GM18526 (cell line): Measurements from ENCODE around the gene NXN.

Experiments used
- POLR2A ChIP-seq: IDR thresholded peaks from 3 replicates; pipeline ENCODE4 v1.6.1; 2011; ENCODE audit not compliant: insufficient read length; ENCODE audit errors: extremely low read depth

The NXN gene

GRCh38 chr17:1010586-1010985 is 31.0 kb upstream of the NXN start:
- TF ChIP-seq POLR2A: no peak

- no peak for TF ChIP-seq POLR2A
Measured at GRCh38 chr17:1010086-1010450, 30.5 kb upstream of the NXN start.

DNA sequence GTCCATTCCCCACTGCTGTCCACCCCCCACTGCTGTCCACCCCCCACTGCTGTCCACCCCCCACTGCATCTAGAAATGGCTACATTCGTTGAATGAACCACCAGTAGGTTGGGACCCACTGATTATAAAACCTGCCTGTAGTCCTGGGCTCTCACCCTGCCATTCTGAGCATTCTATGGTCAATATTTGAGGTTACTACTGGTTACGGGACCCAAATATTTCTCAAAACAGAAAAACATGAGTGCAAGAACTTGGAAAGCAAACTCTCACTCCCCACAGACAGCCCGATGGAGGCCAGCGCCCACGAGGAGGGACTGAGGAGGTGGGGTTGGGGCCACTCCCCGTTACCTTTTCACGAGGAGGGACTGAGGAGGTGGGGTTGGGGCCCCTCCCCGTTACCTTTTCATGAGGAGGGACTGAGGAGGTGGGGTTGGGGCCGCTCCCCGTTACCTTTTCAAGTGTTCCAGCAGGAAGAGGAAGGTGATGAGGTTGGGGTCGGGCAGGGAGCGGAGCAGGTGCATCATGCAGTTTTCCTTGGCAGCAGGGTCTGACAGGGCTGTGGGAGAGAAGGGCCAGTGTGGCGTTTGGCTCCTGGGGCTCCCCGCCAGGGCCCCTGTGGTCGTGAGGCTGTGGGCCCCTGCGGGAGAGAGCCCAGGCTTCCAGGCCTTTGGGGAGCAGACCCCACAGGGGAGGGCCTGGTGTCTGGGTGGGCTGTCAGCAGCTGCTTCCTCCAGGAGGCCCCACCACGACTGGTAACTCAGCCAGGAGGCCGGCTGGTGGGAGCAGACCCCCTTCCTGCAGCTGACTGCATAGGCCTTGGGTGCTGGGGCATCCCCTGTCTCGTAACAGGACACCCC is 29.9 kb upstream of the NXN start:
- TF ChIP-seq POLR2A: no peak

GRCh38 chr17:1008008-1008761 is 28.6 kb upstream of the NXN start:
- TF ChIP-seq POLR2A: no peak

- no peak for TF ChIP-seq POLR2A
Measured at GRCh38 chr17:1007310-1008007, 27.9 kb upstream of the NXN start.

DNA sequence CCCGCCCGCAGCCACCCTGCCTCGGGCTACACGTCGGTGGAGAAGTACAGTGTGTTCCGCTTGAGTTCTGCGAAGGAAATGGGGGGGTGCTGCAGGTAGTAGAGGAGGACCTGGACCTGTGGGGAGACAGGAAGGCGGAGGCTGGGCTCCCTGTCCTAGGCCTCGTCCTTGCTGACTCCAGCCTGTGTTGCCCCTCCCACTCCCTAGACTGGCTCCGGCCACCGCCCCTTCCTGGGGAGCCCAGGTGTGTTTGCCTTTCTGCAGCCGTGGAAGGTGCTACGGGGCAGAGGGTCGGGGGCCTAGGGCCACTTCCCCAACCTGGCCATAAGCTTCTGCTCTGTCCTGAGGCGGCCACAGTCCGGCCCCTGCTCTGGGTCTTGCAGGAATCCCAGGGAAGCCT is 26.5 kb upstream of the NXN start:
- no peak for TF ChIP-seq POLR2A

- TF ChIP-seq POLR2A: no peak
Measured at GRCh38 chr17:1005361-1005946, 25.9 kb upstream of the NXN start.

- TF ChIP-seq POLR2A: no peak
Measured at GRCh38 chr17:1004769-1005295, 25.3 kb upstream of the NXN start.

- TF ChIP-seq POLR2A: no peak
Measured at GRCh38 chr17:1003972-1004768, 24.6 kb upstream of the NXN start.

DNA sequence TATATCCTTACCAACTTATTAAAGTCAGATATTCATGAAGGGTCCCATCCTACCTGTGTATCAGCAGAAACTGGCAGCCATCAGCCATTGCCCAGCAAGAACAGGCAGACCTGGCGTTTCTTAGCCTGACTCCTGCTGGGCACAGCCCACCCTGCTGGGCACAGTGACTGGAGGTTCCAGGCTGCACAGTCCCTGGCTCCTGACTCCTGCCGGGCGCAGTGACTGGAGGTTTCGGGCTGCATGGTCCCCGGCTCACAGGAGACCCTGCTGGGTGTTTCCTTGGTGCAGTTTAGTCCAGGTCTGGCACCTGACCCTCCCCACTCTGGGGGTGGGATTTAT is 24.0 kb upstream of the NXN start:
- TF ChIP-seq POLR2A: no peak

GRCh38 chr17:1002771-1003555 is 23.4 kb upstream of the NXN start:
- TF ChIP-seq POLR2A: no peak

DNA sequence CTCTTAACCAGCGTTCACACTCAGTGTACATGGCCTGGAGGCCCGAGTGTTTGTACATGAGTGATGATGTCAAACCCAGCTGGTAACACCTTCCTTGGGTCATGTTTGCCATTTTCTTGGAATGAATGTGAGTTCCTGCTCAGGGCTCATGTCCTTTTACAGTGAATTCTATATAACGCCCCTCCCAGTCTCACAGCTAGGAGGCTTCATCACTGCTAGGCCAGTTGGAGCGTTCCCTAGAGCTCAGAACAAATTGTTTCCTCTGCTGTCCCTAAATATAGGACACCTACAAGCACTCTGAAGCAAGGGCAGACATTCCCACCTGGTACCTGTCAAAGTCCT is 22.8 kb upstream of the NXN start:
- no peak for TF ChIP-seq POLR2A

- TF ChIP-seq POLR2A: no peak
Measured at GRCh38 chr17:1001640-1002411, 22.2 kb upstream of the NXN start.
